Measurements from ENCODE around the gene STUB1. TPM values are rescaled to one million over a fixed set of nuclear protein-coding genes. Genes with fewer than 3 reads are reported as not detected.
A peak's percentile ranks its signal among the peaks of the same experiment; 100 is the strongest.

Gene STUB1
- total RNA-seq, 6 experiments from 2014 or later = 128 to 161 (median 141) TPM

DNA sequence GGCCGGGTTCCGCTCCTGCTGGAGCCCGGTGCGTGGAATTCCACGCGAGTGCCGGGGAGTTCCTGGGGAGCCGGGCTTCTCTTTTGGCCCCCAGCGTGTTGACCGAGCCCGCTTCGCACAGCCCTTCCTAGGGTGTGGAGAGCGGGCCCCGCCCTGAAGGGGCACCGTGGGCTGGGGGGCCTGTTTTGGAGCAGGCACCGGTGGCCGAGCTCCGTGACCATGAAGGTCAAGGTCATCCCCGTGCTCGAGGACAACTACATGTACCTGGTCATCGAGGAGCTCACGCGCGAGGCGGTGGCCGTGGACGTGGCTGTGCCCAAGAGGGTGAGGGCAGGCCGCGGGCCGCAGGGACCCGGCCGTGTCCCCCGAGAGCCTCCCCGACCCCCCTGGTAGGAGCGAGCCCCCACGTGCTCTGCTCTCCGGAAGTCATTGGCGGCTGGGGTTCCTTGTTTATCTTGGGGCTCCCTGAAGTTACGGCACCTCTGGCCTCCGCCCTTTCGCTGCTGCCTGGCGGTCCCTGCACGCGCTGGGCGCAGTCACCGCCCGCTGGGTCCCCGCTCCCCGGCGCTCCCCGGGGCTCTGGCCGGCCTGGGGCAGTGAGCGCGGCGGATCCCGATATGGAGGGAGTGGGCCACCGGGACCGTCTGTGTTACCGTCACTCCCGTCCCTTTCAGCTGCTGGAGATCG lies 47.2 kb downstream of the STUB1 start:
- Mint-ChIP-seq H3K9me3 (no peaks in the 10 kb centered on the region), H3K36me3 (ENCODE audit: low read depth) (no peaks in the 10 kb centered on the region), H3K4me1 (ENCODE audit: low read depth) (no peaks in the 10 kb centered on the region), H3K4me3 (peak overlapping the region; percentile 65), H3K27ac (no peak overlapping the region), H3K27me3 (ENCODE audit: insufficient read depth) (peaks cover 7% of the 10 kb centered on the region)
- no peak for TF ChIP-seq CTCF (IDR thresholded peaks at IDR 0.05)
- DNase-seq = no peak

DNA sequence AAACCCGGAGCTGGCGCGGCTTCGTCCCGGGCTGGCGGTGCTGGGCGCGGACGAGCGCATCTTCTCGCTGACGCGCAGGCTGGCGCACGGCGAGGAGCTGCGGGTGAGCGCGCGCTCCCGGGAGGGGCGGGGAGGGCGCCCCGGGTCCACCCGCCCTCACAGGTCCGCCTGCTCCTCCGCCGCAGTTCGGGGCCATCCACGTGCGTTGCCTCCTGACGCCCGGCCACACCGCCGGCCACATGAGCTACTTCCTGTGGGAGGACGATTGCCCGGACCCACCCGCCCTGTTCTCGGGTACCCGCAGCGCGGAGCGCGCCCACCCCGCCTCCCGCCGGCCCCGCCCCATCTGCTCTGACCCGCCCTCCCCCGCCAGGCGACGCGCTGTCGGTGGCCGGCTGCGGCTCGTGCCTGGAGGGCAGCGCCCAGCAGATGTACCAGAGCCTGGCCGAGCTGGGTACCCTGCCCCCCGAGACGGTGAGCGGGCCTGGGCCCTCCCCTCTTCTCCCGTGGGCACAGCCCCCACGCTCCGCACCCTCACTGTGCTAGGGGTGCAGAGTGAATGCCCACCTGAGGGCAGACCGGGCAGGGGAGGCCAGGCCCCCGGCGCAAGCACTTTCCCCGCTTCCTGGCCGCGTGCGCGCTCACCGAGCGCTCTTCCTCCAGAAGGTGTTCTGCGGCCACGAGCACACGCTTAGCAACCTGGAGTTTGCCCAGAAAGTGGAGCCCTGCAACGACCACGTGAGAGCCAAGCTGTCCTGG lies 48.1 kb downstream of the STUB1 start:
- Mint-ChIP-seq H3K36me3 (ENCODE audit: low read depth) (no peaks in the 10 kb centered on the region), H3K27ac (no peak overlapping the region), H3K4me3 (0 out of 2 replicates have a peak overlapping the region, but pooled peaks have one; percentile 32), H3K4me1 (ENCODE audit: low read depth) (peaks cover 4% of the 10 kb centered on the region; the same call in 1 of the 2 replicates), H3K27me3 (ENCODE audit: insufficient read depth) (peaks cover 7% of the 10 kb centered on the region), H3K9me3 (no peaks in the 10 kb centered on the region)
- DNase-seq = peak; percentile 84
- no peak for TF ChIP-seq CTCF (IDR thresholded peaks at IDR 0.05)

DNA sequence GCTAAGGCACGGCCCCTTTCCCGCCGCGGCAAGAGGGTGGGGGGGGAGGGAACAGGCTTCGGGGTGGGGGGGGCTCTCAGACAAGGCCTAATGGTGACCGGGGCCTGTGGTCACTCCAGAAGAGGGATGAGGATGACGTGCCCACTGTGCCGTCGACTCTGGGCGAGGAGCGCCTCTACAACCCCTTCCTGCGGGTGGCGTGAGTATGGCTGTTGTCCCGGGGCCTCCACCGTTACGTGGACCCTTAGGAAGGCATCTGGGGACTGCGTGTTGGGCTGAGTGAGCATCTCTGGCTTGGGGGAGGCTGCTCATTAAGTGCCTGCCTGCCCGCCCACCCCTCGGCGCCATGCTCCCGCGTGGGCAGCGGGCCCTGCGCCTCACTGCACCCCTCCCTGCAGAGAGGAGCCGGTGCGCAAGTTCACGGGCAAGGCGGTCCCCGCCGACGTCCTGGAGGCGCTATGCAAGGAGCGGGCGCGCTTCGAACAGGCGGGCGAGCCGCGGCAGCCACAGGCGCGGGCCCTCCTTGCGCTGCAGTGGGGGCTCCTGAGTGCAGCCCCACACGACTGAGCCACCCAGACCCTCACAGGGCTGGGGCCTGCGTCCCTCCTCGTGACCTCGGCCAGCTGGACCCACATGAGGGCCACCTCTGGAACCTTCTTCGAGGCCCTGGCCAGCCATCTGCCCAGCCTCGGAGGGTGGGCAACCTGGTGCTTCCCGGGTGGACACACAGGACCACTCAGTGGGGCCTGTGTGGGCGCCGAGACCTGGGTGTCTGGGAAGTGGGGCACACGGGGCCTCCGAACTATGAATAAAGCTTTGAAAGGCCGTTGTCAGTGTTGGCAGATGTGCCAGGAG lies 48.9 kb downstream of the STUB1 start:
- no peaks in the 10 kb centered on the region for H3K9me3 Mint-ChIP-seq
- DNase-seq = no peak
- no peaks in the 10 kb centered on the region for H3K36me3 Mint-ChIP-seq (ENCODE audit: low read depth)
- peaks cover 7% of the 10 kb centered on the region for H3K27me3 Mint-ChIP-seq (ENCODE audit: insufficient read depth)
- peaks cover 4% of the 10 kb centered on the region; the same call in 1 of the 2 replicates for H3K4me1 Mint-ChIP-seq (ENCODE audit: low read depth)
- H3K4me3 Mint-ChIP-seq = 0 out of 2 replicates have a peak overlapping the region, but pooled peaks have one; percentile 32
- no peak for TF ChIP-seq CTCF (IDR thresholded peaks at IDR 0.05)
- H3K27ac Mint-ChIP-seq = no peak overlapping the region

GRCh38 chr16:729768-730665 lies 49.8 kb downstream of the STUB1 start:
- no peak for DNase-seq
- Mint-ChIP-seq H3K4me1 (ENCODE audit: low read depth) (peaks cover 4% of the 10 kb centered on the region; the same call in 1 of the 2 replicates), H3K27ac (no peak overlapping the region), H3K36me3 (ENCODE audit: low read depth) (no peaks in the 10 kb centered on the region), H3K4me3 (no peak overlapping the region), H3K27me3 (ENCODE audit: insufficient read depth) (peaks cover 7% of the 10 kb centered on the region), H3K9me3 (no peaks in the 10 kb centered on the region)
- no peak for TF ChIP-seq CTCF (IDR thresholded peaks at IDR 0.05)

Data from HFFc6 (cell line).